Liver (tissue), 9 donors: ENCODE measurements around the gene GSTA3. TPM values are rescaled to one million over a fixed set of nuclear protein-coding genes. Genes with fewer than 3 reads are reported as not detected.
"Not testable (repeated sequence)": the region's sequence is repeated elsewhere in the genome, so short reads cannot be mapped to it uniquely, and the experiment has no call there.

Experiments used
- DNase-seq: peaks from one replicate; pipeline ENCODE4 v3.0.0-alpha.2; 2017; ENCODE audit warnings: low spot score
- H3K27ac ChIP-seq, 2 donors: one replicate each; pipeline ENCODE4 v1.7.0; 2013; ENCODE audit warnings: inconsistent platforms in 2 of 2, low read length in 2 of 2, control low read depth in 1 of 2, low read depth in 1 of 2, mild to moderate bottlenecking in 1 of 2
- H3K27me3 ChIP-seq, 4 donors: one replicate each; pipeline versions ENCODE4 v1.6.1 to v1.7.0; 2013; ENCODE audit warnings: low read length in 3 of 4, inconsistent platforms in 1 of 4, mild to moderate bottlenecking in 1 of 4, moderate library complexity in 1 of 4; ENCODE audit not compliant: control insufficient read depth in 4 of 4, insufficient read depth in 4 of 4
- H3K36me3 ChIP-seq, 4 donors: one replicate each; pipeline versions ENCODE4 v1.6.1 to v1.7.0; 2013; ENCODE audit warnings: low read length in 3 of 4, mild to moderate bottlenecking in 3 of 4, low read depth in 1 of 4, moderate library complexity in 1 of 4; ENCODE audit not compliant: control insufficient read depth in 4 of 4, insufficient read depth in 3 of 4
- H3K4me1 ChIP-seq, 4 donors: one replicate each; pipeline versions ENCODE4 v1.6.1 to v1.7.0; 2013; ENCODE audit warnings: low read length in 3 of 4, mild to moderate bottlenecking in 3 of 4, moderate library complexity in 1 of 4; ENCODE audit not compliant: control insufficient read depth in 4 of 4, insufficient read depth in 4 of 4
- H3K4me3 ChIP-seq, 3 donors: one replicate each; pipeline versions ENCODE4 v1.6.1 to v1.7.0; 2013; ENCODE audit warnings: low read length in 3 of 3, control low read depth in 1 of 3, low read depth in 1 of 3, mild to moderate bottlenecking in 1 of 3
- H3K9ac ChIP-seq, 2 donors: one replicate each; pipeline ENCODE4 v1.7.0; 2013; ENCODE audit warnings: low read length in 2 of 2, mild to moderate bottlenecking in 2 of 2, moderate library complexity in 2 of 2, control low read depth in 1 of 2, low read depth in 1 of 2
- H3K9me3 ChIP-seq, 4 donors: one replicate each; pipeline versions ENCODE4 v1.6.1 to v1.7.0; 2013; ENCODE audit warnings: low read length in 3 of 4; ENCODE audit not compliant: control insufficient read depth in 4 of 4
- EGR1 ChIP-seq, 2 donors: IDR thresholded peaks; 2 replicates each; pipeline ENCODE4 v1.6.1; 2016 to 2018; ENCODE audit warnings: antibody characterized with exemption in 2 of 2, low read depth in 2 of 2
- FOXA1 ChIP-seq: IDR thresholded peaks from 2 replicates; pipeline ENCODE4 v1.6.1; 2016; ENCODE audit warnings: antibody characterized with exemption
- FOXA2 ChIP-seq: IDR thresholded peaks from 2 replicates; pipeline ENCODE4 v1.6.1; 2016; ENCODE audit warnings: antibody characterized with exemption
- GABPA ChIP-seq, 2 donors: IDR thresholded peaks in 1 of 2; conservative IDR thresholded peaks in 1 of 2; 2 replicates each; pipeline ENCODE4 v1.6.1; 2016; ENCODE audit warnings: antibody characterized with exemption in 2 of 2, mild to moderate bottlenecking in 1 of 2, moderate library complexity in 1 of 2
- HNF4A ChIP-seq, 2 donors: conservative IDR thresholded peaks; 2 replicates each; pipeline ENCODE4 v1.6.1; 2016; ENCODE audit warnings: antibody characterized with exemption in 2 of 2, mild to moderate bottlenecking in 2 of 2
- JUND ChIP-seq, 2 donors: IDR thresholded peaks; 2 replicates each; pipeline ENCODE4 v1.6.1; 2016; ENCODE audit warnings: antibody characterized with exemption in 2 of 2
- NR2F2 ChIP-seq: IDR thresholded peaks from 2 replicates; pipeline ENCODE4 v1.6.1; 2016; ENCODE audit warnings: antibody characterized with exemption
- RAD21 ChIP-seq, 2 donors: IDR thresholded peaks; 2 replicates each; pipeline ENCODE4 v1.6.1; 2016; ENCODE audit warnings: antibody characterized with exemption in 2 of 2, mild to moderate bottlenecking in 2 of 2
- REST ChIP-seq: IDR thresholded peaks from 2 replicates; pipeline ENCODE4 v1.6.1; 2016; ENCODE audit warnings: antibody characterized with exemption, mild to moderate bottlenecking
- RXRA ChIP-seq, 2 donors: IDR thresholded peaks; 2 replicates each; pipeline ENCODE4 v1.6.1; 2017 to 2018; ENCODE audit warnings: antibody characterized with exemption in 2 of 2, mild to moderate bottlenecking in 1 of 2
- SP1 ChIP-seq: IDR thresholded peaks from 2 replicates; pipeline ENCODE4 v1.6.1; 2018; ENCODE audit warnings: antibody characterized with exemption, mild to moderate bottlenecking
- TAF1 ChIP-seq: conservative IDR thresholded peaks from 2 replicates; pipeline ENCODE4 v1.6.1; 2016; ENCODE audit warnings: antibody characterized with exemption, mild to moderate bottlenecking
- YY1 ChIP-seq: IDR thresholded peaks from 2 replicates; pipeline ENCODE4 v1.6.1; 2016; ENCODE audit warnings: antibody characterized with exemption, mild to moderate bottlenecking
- WGBS: extraction: QIAGEN DNeasy Blood & Tissue Kit; methylation state at CpG from one replicate; pipeline ENCODE4 v1.1.7; 2013; 5-methylcytosine and 5-hydroxymethylcytosine counted together
- polyA plus RNA-seq, 2 donors: library from polyadenylated mRNA; stranded (reverse) in 1 of 2; unstranded in 1 of 2; fragments of 200-250 nt in 1 of 2; fragments of >200 nt in 1 of 2; fragmentation: Nextera tagmentation in 1 of 2; extraction: Ambion mirVana in 1 of 2; gene quantifications; one replicate each; pipeline versions ENCODE4 v1.2.1 to v1.2.3, GENCODE V29; 2013 to 2015
- total RNA-seq, 2 donors: library from RNA; depleted of rRNA; stranded (reverse); fragments of >200 nt; gene quantifications; one replicate each; pipeline ENCODE4 v1.2.3, GENCODE V29; 2014
- TF ChIP-seq, protein P1 (sequence below): IDR thresholded peaks from 2 replicates; pipeline ENCODE4 v1.6.1; 2016; ENCODE audit warnings: antibody characterized with exemption
- donor health status: healthy.
- donor health status: healthy.
- donor health status: healthy.
- donor health status: healthy.
- donor health status: healthy.

Gene GSTA3
- total and polyA plus RNA-seq, 4 donors: not detected

GRCh38 chr6:52922161-52922560, 12.7 kb upstream of the GSTA3 start:
- H3K4me3 ChIP-seq: no peak overlapping the region
- H3K36me3 ChIP-seq: no peaks in the 10 kb centered on the region
- H3K9me3 ChIP-seq: no peaks in the 10 kb centered on the region
- DNase-seq: no peak
- no peak overlapping the region for H3K9ac ChIP-seq
- TF ChIP-seq GABPA (IDR thresholded peaks at IDR 0.05 in 1 of 2, conservative IDR thresholded peaks at IDR 0.05 in 1 of 2) (no peak), REST (no peak), TAF1 (no peak), RAD21 (IDR thresholded peaks at IDR 0.05) (no peak), FOXA2 (no peak), JUND (IDR thresholded peaks at IDR 0.05) (no peak), YY1 (no peak), NR2F2 (no peak), EGR1 (IDR thresholded peaks at IDR 0.05; ENCODE audit: low read depth in 2 of 2) (no peak), RXRA (IDR thresholded peaks at IDR 0.05) (no peak), SP1 (no peak), HNF4A (conservative IDR thresholded peaks at IDR 0.05) (no peak)
- TF ChIP-seq, protein P1, sequence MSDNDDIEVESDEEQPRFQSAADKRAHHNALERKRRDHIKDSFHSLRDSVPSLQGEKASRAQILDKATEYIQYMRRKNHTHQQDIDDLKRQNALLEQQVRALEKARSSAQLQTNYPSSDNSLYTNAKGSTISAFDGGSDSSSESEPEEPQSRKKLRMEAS: no peak
- WGBS: 96% methylated on average over 10 of the region's 10 CpGs
- no peaks in the 10 kb centered on the region for H3K27me3 ChIP-seq
- H3K4me1 ChIP-seq: peaks cover 0 to 17% (median 13%) of the 10 kb centered on the region in 4 donors
- H3K27ac ChIP-seq: no peak overlapping the region

DNA sequence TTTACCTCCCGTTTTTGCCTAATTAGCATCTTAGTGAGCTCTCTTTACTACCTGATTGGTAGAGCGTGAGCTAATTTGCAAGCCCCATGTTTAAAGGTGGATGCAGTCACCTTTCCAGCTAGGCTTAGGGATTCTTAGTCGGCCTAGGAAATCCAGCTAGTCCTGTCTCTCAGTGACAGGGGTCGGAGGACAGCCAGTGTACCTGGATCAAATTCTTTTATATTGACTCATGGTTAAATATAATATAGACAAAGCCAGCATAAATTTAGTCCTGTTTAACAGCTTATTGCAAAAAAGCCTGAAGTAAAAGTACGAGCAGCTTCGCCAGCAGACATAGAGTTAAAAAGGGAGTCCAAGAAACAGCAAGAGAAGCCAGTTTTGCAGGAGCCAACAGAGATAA, 12.2 kb upstream of the GSTA3 start:
- no peak overlapping the region for H3K27ac ChIP-seq
- peaks cover 0 to 17% (median 13%) of the 10 kb centered on the region in 4 donors for H3K4me1 ChIP-seq
- no peaks in the 10 kb centered on the region for H3K36me3 ChIP-seq
- TF ChIP-seq FOXA1: no peak
- TF ChIP-seq TAF1: no peak
- TF ChIP-seq NR2F2: no peak
- H3K9me3 ChIP-seq: no peaks in the 10 kb centered on the region
- H3K27me3 ChIP-seq: no peaks in the 10 kb centered on the region
- H3K4me3 ChIP-seq: no peak overlapping the region
- no peak overlapping the region for H3K9ac ChIP-seq
- 91% methylated on average over 6 of the region's 6 CpGs for WGBS
- DNase-seq: no peak

DNA sequence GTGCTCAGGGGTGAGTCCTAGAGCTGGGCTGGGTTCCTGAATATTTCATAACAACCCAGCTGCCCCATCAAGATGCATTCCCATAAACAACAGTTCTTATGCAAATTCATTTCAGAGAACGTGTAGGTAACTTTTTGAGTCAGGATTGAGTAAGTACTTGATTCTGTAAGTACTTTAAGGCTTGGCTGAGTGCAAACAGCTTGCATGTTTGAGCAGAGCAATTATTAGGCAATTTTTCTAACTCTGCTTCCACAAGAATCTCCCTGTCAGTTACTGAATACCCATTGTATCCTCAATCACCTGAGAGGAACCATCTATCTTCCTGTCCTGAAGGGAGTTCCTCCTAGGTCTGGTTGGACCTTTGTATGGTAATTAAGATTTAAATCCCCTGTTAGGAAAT, 10.0 kb upstream of the GSTA3 start:
- 23% methylated on average over 1 of the region's 1 CpG for WGBS
- not testable (repeated sequence) for DNase-seq, H3K9ac ChIP-seq, H3K27me3 ChIP-seq, H3K9me3 ChIP-seq, H3K36me3 ChIP-seq, H3K4me3 ChIP-seq
- peak; percentile 26 to 38 for TF ChIP-seq HNF4A (conservative IDR thresholded peaks at IDR 0.05)
- peak in 1 of 2 donors; percentile 5 for TF ChIP-seq RAD21 (IDR thresholded peaks at IDR 0.05)
- peak in 1 of 2 donors; percentile 21 for TF ChIP-seq RXRA (IDR thresholded peaks at IDR 0.05)
- H3K4me1 ChIP-seq: peaks cover 0 to 17% (median 13%) of the 10 kb centered on the region in 4 donors
- peak overlapping the region; percentile 72 to 78 for H3K27ac ChIP-seq
